ENCODE results near the gene FOXG1.

FOXG1 gene

GRCh38 chr14:28762303-28762954 lies 4.2 kb upstream of the FOXG1 start:
- DNase-seq = no peak

DNA sequence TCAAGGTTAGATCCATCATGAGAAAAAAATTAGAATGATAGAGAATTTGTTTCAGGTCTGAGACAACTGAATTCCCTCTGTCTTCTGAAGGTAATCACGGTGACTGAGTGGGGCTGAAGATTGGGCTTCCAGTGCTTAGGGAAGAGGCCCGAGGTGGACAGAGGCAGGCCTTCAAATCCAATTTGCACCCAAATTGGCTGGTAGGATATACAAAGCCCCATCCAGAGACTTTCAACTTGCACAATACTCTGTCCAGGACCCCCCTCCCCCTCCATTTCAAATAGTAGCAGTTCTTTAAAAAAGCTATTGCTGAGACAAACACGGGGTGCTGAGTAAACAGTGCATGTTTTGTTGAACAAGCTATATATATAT lies 3.6 kb upstream of the FOXG1 start:
- DNase-seq = no peak

GRCh38 chr14:28763751-28764256 lies 2.8 kb upstream of the FOXG1 start:
- no peak for DNase-seq

DNA sequence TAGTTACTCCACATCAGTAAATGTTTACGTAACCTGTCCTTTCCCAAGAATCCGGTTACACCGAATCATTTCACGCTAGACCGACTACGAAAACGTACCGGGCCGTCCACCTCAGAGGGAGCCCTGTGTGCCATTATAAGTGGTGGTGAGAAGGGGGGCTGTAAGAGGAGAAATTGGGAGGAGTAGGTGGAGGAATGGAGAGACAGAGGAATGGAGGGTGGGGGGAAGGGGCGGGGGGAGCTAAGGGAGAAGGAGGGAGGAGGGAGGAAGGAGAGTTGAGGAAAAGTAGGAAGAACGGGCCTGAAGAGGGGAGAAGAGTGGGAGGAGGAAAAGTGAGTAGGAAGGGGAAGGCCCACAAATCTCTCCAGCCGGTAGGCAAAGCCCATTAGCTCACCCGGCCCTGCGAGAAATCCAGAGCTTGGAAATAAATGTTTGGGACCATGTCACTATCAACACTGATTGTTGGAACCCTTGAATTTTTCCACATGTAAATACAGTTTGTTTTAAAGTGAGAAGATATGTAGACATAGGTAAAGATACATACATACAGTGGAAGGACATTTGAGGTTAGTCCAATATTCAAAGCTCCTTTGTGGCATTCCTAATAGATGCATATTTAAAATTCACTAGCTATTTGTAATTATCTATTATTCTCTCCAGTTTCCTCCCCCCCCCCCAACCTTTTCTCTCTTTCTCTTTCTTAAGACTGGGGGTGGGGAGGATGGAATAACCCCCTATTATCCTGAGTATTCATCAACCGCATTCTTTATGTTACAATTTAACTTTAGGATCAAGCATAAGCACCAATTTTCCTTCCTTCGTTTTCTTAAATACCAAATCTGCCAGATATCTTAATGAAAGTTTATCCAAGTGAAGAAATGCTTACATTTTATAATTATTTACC lies 2.1 kb upstream of the FOXG1 start:
- no peak for DNase-seq

DNA sequence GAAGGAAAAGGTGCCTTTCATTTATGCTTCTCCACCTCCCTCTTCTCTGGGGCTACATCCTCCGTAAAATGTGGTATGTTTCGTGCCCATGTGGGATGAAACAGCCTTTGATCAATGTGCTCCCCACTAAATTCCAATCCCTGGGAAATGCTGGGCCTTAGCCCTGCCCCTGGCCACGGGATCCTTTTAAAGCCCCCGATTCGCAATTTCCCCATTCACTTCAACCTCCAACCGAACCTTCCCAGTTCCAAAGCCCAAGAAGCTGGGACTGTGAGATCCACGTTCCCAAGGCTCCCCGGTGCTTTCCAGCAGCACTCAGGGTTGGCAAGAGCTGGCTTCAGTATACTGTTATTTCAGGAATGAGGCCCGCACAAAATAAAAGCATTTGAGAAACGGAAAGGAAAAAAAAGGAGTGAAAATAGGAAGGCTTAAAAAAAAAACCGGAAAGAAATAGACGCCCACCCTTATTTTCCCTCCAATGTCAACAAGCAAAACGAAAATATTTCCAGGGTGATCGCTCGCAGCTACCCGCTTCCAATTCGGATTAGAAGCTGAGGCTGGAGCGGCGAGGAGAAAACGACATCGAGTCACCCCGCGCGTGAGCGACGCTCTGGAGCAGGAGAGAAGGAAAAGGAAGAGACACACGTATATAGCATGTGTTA lies 1.3 kb upstream of the FOXG1 start:
- no peak for DNase-seq

- no peak for DNase-seq
These were observed 637 bp upstream of the FOXG1 start for GRCh38 chr14:28765831-28766468.

DNA sequence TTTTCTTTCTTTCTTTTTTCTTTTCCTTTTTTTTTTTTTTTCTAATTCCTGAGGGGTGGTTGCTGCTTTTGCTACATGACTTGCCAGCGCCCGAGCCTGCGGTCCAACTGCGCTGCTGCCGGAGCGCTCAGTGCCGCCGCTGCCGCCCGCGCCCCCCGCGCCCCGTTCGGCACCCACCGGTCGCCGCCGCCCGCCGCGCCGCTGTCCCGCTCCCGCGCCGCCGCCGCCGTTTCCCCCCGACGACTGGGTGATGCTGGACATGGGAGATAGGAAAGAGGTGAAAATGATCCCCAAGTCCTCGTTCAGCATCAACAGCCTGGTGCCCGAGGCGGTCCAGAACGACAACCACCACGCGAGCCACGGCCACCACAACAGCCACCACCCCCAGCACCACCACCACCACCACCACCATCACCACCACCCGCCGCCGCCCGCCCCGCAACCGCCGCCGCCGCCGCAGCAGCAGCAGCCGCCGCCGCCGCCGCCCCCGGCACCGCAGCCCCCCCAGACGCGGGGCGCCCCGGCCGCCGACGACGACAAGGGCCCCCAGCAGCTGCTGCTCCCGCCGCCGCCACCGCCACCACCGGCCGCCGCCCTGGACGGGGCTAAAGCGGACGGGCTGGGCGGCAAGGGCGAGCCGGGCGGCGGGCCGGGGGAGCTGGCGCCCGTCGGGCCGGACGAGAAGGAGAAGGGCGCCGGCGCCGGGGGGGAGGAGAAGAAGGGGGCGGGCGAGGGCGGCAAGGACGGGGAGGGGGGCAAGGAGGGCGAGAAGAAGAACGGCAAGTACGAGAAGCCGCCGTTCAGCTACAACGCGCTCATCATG lies 654 bp downstream of the FOXG1 start:
- DNase-seq = no peak

GRCh38 chr14:28767853-28768741 lies 1.5 kb downstream of the FOXG1 start:
- no peak for DNase-seq

- no peak for DNase-seq
These were observed 2.8 kb downstream of the FOXG1 start for GRCh38 chr14:28769276-28769880.

GRCh38 chr14:28770061-28770460 lies 3.5 kb downstream of the FOXG1 start:
- DNase-seq = no peak

DNA sequence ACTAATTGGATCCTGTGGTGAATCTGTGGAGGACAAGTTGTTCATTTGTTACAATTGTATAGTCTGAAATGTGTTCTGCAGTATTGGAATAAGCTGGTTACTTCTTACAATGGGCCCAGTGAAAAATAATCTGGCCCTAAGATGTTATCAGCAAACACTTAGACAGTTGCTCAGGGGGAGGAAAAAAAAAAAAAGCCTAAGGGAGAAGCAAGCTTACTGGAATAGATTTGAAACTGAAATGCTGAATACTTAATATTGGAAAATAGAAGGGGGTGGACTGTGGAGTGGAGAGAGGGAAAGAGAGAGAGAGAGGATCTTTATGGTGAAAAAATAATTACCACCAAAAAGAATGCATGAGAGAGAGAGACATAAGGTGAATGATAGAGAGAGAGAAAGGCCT lies 4.0 kb downstream of the FOXG1 start:
- no peak for DNase-seq

DNA sequence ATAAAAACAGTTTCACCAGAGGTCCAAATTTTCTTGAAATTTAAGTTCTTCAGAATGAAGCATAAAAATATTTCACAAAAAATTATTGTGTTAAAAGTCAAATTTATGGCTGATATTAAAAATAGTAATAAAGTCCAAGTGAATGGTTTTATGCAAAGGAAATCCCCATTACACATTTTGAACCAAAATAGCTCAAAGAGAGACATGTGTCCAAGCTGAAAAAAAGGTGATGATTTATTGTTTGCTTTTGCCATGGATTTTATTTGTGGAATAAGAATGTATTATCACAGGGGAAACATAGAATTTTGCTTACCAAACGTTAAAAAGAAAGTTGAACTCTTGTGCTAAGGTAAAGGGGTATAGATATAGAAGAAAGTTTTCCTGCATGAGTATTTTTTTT lies 4.6 kb downstream of the FOXG1 start:
- no peak for DNase-seq

DNA sequence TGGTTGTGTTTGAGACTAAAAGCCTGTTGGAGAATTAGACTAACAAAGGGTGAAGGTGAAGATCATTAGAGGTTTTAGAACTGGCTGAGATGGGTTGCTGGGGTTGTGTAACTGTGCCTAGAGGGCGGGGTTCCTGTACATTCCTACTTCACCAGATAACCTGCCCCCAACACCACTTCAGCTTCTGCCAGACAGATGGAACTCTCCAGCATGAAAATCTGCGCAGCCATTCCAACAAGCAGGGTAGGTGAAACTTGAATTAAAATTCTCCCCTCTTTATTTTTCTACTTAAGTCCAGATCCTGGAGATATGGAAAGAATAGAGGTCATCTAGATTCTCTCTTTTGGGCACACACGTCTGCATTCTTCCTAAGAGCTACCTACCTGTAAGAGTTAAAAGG lies 6.0 kb downstream of the FOXG1 start:
- no peak for DNase-seq

DNA sequence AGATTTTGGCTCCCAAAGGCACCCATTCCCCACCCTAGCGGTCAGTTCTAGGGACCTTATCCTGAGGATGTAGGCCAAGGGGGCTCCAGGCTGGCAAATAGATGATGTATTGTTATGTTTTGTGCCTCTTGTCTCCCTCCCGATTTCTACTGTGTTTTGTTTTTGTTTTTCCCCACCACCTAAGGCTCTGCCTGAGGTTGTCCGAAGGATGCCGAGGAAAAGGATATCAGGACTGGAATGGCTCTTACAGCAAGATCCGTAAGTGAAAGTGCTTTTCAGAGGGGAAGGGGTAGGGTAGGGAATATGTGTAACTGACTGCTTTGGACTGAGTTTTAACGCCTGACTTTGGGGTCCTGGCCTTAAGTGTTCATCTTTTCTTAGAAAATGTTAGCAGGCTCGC lies 6.6 kb downstream of the FOXG1 start:
- no peak for DNase-seq

DNA sequence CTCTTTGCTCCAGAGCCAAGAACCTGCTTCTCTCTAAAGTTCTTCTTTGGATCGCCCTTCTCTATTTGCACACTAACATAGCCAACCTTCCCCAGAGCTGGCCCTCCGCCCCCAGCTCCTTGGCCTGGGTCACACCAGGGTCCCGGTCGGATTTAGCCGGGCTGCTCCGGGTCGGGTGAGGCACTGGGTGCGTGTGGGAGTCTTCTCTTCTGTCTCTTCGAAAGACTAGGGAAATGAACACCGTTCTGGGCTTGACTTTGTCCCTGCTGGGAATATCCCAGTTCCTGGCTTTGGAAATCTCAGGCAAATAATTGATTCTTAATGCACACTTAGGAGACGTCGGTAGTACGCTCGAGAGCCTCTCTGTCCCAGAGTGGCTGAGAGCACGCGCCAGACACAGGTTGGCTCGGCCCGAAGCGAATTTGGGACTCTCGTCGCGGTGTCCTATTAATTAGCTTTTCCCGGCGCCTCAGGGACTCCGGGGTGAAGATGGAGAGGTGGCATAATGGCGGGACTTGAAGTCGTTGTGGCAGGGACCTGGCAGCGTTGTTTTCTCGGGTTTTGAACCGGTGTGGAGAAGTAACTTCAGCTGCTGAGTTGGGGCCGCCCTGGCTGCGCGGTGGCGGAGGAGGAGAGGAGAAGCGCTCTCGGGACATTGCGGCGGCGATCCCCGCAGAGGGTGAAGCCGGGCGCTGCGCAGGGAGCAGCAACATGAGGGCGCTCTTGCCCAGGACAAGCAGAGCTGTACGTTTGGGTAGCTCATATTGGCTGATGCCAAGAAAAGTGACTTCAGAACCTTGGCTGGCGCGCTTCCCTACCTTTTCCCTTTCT lies 7.5 kb downstream of the FOXG1 start:
- no peak for DNase-seq

DNA sequence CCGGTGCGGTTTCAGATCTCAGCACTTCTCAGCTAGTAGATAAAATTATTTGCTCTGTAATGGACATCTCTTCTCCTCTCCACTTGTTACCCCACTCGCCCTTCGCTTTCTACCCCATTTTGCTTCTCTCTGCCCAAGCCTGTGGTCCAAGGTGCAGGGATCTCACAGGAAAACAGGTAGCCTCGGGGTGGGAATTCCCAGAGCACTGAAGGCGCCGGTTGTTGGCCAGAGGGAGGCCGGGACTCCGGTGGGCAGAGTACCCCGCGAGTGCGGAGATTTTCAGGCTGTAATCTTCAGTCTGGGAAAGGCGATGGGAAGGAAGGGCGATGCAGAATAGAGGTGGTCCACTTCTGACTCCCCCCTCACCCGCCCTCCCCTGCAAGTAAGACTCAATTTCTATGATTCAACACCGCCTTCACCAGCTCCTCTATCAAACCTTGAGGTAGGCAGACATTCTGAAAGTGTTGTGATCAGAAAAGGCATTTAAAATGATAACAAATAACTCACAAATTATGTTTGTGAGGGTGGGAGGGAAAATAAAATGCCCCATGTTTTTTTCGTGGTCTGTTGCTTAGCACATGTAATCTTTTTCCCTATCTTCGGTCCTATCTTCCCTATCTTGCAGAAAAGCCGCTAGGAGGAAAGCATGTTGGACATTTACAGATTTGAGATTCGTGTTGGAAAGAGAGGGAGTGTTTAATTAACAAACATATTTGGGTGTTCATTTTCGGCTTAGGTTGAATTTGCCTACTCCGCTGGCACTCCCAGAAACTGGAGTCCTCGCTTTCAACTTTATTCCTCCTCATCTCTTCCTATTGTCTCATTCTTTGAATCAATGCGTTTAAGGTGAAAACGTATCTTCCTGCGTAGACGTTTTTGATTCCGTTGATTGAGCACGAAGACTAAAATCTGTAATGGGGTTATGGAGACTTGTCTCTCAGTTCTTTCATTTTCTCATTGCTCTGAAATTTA lies 8.5 kb downstream of the FOXG1 start:
- no peak for DNase-seq

DNA sequence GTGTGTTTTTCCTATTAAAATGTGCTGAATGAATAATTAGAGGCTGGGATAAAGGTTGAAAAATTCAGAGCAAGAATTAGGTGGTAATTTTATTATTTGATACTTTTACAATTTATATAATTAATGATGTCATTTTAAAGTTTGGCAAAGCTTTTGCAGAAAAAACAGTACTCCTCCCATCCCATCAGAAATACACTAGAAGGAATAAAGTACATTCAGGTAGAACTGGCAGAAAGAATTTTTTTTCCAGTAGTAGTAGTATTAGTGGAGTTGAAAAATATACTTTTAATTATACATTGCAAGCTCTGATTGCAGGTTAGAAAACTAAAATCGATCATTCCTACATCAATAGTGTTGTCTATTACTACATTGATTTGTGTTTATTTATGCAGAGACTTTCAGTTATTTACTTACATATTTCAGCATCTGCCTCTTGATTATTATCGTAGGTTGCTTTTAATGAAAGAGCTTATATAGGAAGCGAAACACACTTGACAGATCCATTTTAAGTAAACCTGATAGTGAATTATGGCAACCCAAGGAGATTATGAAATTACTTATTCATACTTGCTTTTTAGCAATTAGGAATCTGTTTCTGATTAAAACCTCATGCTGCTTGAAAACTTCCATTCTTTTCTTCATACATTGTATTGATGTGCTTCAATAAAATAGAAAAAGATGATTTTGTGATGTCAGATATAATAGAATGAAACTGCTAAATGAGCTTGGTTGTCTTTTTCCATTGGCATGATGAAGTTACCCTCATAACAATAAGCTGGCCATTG lies 10.1 kb downstream of the FOXG1 start:
- DNase-seq = no peak
